ENCODE measurements around the gene VEGFD. TPM values are rescaled to one million over a fixed set of nuclear protein-coding genes. Genes with fewer than 3 reads are reported as not detected.

The VEGFD gene
- total and polyA plus RNA-seq, 5 donors from 2014 or later = not detected

- Histone ChIP-seq H3K27ac (ENCODE audit: insufficient read depth, low read length, poor library complexity, severe bottlenecking) (no peak overlapping the region), H3K36me3 (ENCODE audit: control insufficient read depth, insufficient read depth, low read length) (no peaks in the 10 kb centered on the region), H3K4me3 (ENCODE audit: low read depth, low read length) (no peak overlapping the region), H3K4me1 (ENCODE audit: control insufficient read depth, insufficient read depth, low read length, poor library complexity, severe bottlenecking) (no peaks in the 10 kb centered on the region), H3K9me3 (ENCODE audit: control insufficient read depth in 2 of 2, low read length in 2 of 2) (no peaks in the 10 kb centered on the region), H3K27me3 (ENCODE audit: control insufficient read depth, insufficient read depth, low read length) (no peaks in the 10 kb centered on the region)
- ATAC-seq (ENCODE audit: low read depth in 2 of 2) (no peak), DNase-seq (peak in 2 of 3 donors; percentile 5 to 18)
- Mint-ChIP-seq H3K9me3 (no peaks in the 10 kb centered on the region), H3K27me3 (no peaks in the 10 kb centered on the region), H3K36me3 (no peaks in the 10 kb centered on the region), H3K27ac (no peak overlapping the region), H3K4me3 (no peak overlapping the region), H3K4me1 (no peaks in the 10 kb centered on the region)
These were observed 84.0 kb downstream of the VEGFD start for GRCh38 chrX:15299941-15300851.

- no peak overlapping the region for H3K27ac Mint-ChIP-seq
- H3K4me3 ChIP-seq (ENCODE audit: low read depth, low read length) = no peak overlapping the region
- H3K9me3 Mint-ChIP-seq = no peaks in the 10 kb centered on the region
- H3K27me3 ChIP-seq (ENCODE audit: control insufficient read depth, insufficient read depth, low read length) = no peaks in the 10 kb centered on the region
- no peak for DNase-seq
- H3K36me3 Mint-ChIP-seq = no peaks in the 10 kb centered on the region
- ATAC-seq (ENCODE audit: low read depth in 2 of 2) = no peak
- H3K4me1 Mint-ChIP-seq = no peaks in the 10 kb centered on the region
- H3K27ac ChIP-seq (ENCODE audit: insufficient read depth, low read length, poor library complexity, severe bottlenecking) = no peak overlapping the region
- H3K36me3 ChIP-seq (ENCODE audit: control insufficient read depth, insufficient read depth, low read length) = no peaks in the 10 kb centered on the region
- no peak overlapping the region for H3K4me3 Mint-ChIP-seq
- no peaks in the 10 kb centered on the region for H3K27me3 Mint-ChIP-seq
- H3K4me1 ChIP-seq (ENCODE audit: control insufficient read depth, insufficient read depth, low read length, poor library complexity, severe bottlenecking) = no peaks in the 10 kb centered on the region
- no peaks in the 10 kb centered on the region for H3K9me3 ChIP-seq (ENCODE audit: control insufficient read depth in 2 of 2, low read length in 2 of 2)
These were observed 85.4 kb downstream of the VEGFD start for GRCh38 chrX:15298780-15299179.

GRCh38 chrX:15298201-15298600 is 86.0 kb downstream of the VEGFD start:
- no peaks in the 10 kb centered on the region for H3K9me3 ChIP-seq (ENCODE audit: control insufficient read depth in 2 of 2, low read length in 2 of 2)
- no peak overlapping the region for H3K4me3 ChIP-seq (ENCODE audit: low read depth, low read length)
- Mint-ChIP-seq H3K36me3 (no peaks in the 10 kb centered on the region), H3K27me3 (no peaks in the 10 kb centered on the region), H3K4me3 (no peak overlapping the region), H3K27ac (no peak overlapping the region), H3K9me3 (peaks cover 0 to 2% (median 0%) of the 10 kb centered on the region in 7 donors), H3K4me1 (no peaks in the 10 kb centered on the region)
- H3K4me1 ChIP-seq (ENCODE audit: control insufficient read depth, insufficient read depth, low read length, poor library complexity, severe bottlenecking) = no peaks in the 10 kb centered on the region
- no peak overlapping the region for H3K27ac ChIP-seq (ENCODE audit: insufficient read depth, low read length, poor library complexity, severe bottlenecking)
- DNase-seq (no peak), ATAC-seq (ENCODE audit: low read depth in 2 of 2) (no peak)
- no peaks in the 10 kb centered on the region for H3K36me3 ChIP-seq (ENCODE audit: control insufficient read depth, insufficient read depth, low read length)
- no peaks in the 10 kb centered on the region for H3K27me3 ChIP-seq (ENCODE audit: control insufficient read depth, insufficient read depth, low read length)

Other genes with a start within 250 kb of the VEGFD start
- not detected for gene ASB9, start 114.3 kb downstream of the VEGFD start, total RNA-seq
- under 1 TPM in 2 of 4 donors, not detected in 2; 0.29 to 0.32 TPM for gene ASB9, start 114.3 kb downstream of the VEGFD start, polyA plus RNA-seq
- gene ASB11, start 68.8 kb downstream of the VEGFD start, total RNA-seq = 0.30 TPM
- gene ASB11, start 68.8 kb downstream of the VEGFD start, polyA plus RNA-seq = not detected
- gene PIGA, start 48.9 kb downstream of the VEGFD start, total RNA-seq = 119 TPM
- gene PIGA, start 48.9 kb downstream of the VEGFD start, polyA plus RNA-seq = 10 to 100 TPM in 1 of 4 donors, 1 to 10 TPM in 3; 5.5 to 10.1 (median 8.0) TPM
- not detected for gene PIR, start 108.9 kb upstream of the VEGFD start, total RNA-seq
- under 1 TPM in 1 of 4 donors, not detected in 3; 0.14 TPM for gene PIR, start 108.9 kb upstream of the VEGFD start, polyA plus RNA-seq
- gene BMX, start 116.4 kb upstream of the VEGFD start, total RNA-seq = not detected
- not detected for gene BMX, start 116.4 kb upstream of the VEGFD start, polyA plus RNA-seq
- not detected for gene ACE2, start 216.5 kb upstream of the VEGFD start, total RNA-seq
- gene ACE2, start 216.5 kb upstream of the VEGFD start, polyA plus RNA-seq = not detected

Data from CD4-positive, CD25-positive, alpha-beta regulatory T cell (primary cell).